HUES64 (cell line): ENCODE data around the gene ZNF445.
"Not testable (repeated sequence)": the region's sequence is repeated elsewhere in the genome, so short reads cannot be mapped to it uniquely, and the experiment has no call there.

ENCODE experiments used
- H3K27ac ChIP-seq: 2 replicates; pipeline ENCODE4 v1.7.0; 2013; ENCODE audit warnings: low read depth, low read length, inconsistent platforms
- H3K27me3 ChIP-seq: 2 replicates; pipeline ENCODE4 v1.6.1; 2013; ENCODE audit warnings: mild to moderate bottlenecking, low read length; ENCODE audit not compliant: insufficient read depth
- H3K36me3 ChIP-seq: 2 replicates; pipeline ENCODE4 v1.6.1; 2013; ENCODE audit warnings: mild to moderate bottlenecking, low read length; ENCODE audit not compliant: insufficient read depth
- H3K4me1 ChIP-seq: 2 replicates; pipeline ENCODE4 v1.6.1; 2013; ENCODE audit warnings: mild to moderate bottlenecking, low read length, moderate library complexity; ENCODE audit not compliant: insufficient read depth
- H3K4me3 ChIP-seq: 2 replicates; pipeline ENCODE4 v1.5.1; 2013; ENCODE audit warnings: mild to moderate bottlenecking, low read length, moderate library complexity
- H3K9ac ChIP-seq: 2 replicates; pipeline ENCODE4 v1.6.1; 2013; ENCODE audit warnings: mild to moderate bottlenecking, low read depth, low read length
- H3K9me3 ChIP-seq: 2 replicates; pipeline ENCODE4 v1.6.1; 2013; ENCODE audit warnings: low read depth, low read length; ENCODE audit not compliant: insufficient read depth
- WGBS: fragments of 150-250, 120-280 bp; methylation state at CpG from one replicate; pipeline ENCODE4 v1.1.7; 2013; ENCODE audit warnings: missing lambda C conversion rate; 5-methylcytosine and 5-hydroxymethylcytosine counted together

ZNF445 gene

DNA sequence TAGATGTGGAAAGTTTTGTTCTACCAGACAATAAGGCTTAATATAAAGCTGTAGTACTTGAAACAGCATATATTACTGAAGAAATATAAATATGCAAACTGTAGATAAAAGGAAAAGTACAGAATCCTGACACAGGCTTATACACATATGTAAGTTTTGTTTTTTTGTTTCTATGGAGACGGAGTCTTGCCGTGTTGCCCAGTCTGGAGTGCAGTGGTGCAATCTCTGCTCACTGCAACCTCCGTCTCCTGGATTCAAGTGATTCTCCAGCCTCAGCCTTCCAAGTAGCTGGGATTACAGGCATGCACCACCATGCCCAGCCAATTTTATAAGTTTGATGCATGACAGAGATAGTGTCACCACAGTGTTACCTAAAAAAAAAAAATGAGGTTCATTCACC, 29.1 kb upstream of the ZNF445 start:
- Histone ChIP-seq H3K36me3 (peaks cover 10% of the 10 kb centered on the region), H3K9ac (no peak overlapping the region), H3K9me3 (peaks cover 2% of the 10 kb centered on the region; the same call in 1 of the 2 replicates), H3K4me1 (peaks cover 8% of the 10 kb centered on the region; the same call in 1 of the 2 replicates), H3K4me3 (no peak overlapping the region), H3K27ac (no peak overlapping the region), H3K27me3 (no peaks in the 10 kb centered on the region)
- 96% methylated on average over 3 of the region's 3 CpGs for WGBS

GRCh38 chr3:44504566-44504965, 27.1 kb upstream of the ZNF445 start:
- Histone ChIP-seq H3K4me1 (0 out of 2 replicates have a peak, but pooled peaks cover 4% of the 10 kb centered on the region), H3K4me3 (no peak overlapping the region), H3K27ac (no peak overlapping the region), H3K27me3 (no peaks in the 10 kb centered on the region), H3K36me3 (peaks cover 30% of the 10 kb centered on the region), H3K9ac (no peak overlapping the region), H3K9me3 (peaks cover 19% of the 10 kb centered on the region)
- WGBS = 93% methylated on average over 1 of the region's 1 CpG

GRCh38 chr3:44503178-44503577, 25.7 kb upstream of the ZNF445 start:
- H3K9me3 ChIP-seq = peaks cover 33% of the 10 kb centered on the region
- H3K36me3 ChIP-seq = peaks cover 44% of the 10 kb centered on the region
- H3K27ac ChIP-seq, H3K9ac ChIP-seq, H3K4me3 ChIP-seq, H3K27me3 ChIP-seq, H3K4me1 ChIP-seq: not testable (repeated sequence)
- 96% methylated on average over 2 of the region's 2 CpGs for WGBS

DNA sequence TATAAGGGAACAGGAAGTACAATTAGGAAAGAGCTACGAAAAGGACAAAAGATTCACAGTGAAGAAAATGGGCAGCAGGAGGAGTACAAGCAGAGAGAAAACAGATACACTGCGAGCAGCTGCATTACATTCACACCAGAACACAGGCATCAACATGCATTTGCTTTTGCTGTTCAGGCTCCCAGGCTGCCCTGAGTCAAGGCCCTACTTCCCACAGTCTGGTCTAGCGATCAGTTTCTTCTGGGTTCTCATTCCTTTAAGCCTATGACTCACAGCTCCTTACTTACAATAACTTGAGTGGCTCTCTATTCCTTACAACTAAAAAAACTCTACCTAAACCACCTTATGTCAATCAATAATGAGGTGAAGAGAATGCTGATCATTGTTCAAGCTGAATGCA, 24.5 kb upstream of the ZNF445 start:
- Histone ChIP-seq H3K4me3 (no peak overlapping the region), H3K27me3 (no peaks in the 10 kb centered on the region), H3K36me3 (peaks cover 49% of the 10 kb centered on the region), H3K9me3 (peaks cover 37% of the 10 kb centered on the region), H3K27ac (no peak overlapping the region), H3K4me1 (no peaks in the 10 kb centered on the region), H3K9ac (no peak overlapping the region)
- 93% methylated on average over 3 of the region's 3 CpGs for WGBS

- not testable (repeated sequence) for H3K9ac ChIP-seq, H3K4me1 ChIP-seq, H3K4me3 ChIP-seq, H3K27ac ChIP-seq, H3K27me3 ChIP-seq
- Histone ChIP-seq H3K36me3 (peaks cover 53% of the 10 kb centered on the region), H3K9me3 (peaks cover 37% of the 10 kb centered on the region)
- WGBS = 96% methylated on average over 3 of the region's 4 CpGs
Observed at GRCh38 chr3:44499899-44500168, 22.4 kb upstream of the ZNF445 start.

DNA sequence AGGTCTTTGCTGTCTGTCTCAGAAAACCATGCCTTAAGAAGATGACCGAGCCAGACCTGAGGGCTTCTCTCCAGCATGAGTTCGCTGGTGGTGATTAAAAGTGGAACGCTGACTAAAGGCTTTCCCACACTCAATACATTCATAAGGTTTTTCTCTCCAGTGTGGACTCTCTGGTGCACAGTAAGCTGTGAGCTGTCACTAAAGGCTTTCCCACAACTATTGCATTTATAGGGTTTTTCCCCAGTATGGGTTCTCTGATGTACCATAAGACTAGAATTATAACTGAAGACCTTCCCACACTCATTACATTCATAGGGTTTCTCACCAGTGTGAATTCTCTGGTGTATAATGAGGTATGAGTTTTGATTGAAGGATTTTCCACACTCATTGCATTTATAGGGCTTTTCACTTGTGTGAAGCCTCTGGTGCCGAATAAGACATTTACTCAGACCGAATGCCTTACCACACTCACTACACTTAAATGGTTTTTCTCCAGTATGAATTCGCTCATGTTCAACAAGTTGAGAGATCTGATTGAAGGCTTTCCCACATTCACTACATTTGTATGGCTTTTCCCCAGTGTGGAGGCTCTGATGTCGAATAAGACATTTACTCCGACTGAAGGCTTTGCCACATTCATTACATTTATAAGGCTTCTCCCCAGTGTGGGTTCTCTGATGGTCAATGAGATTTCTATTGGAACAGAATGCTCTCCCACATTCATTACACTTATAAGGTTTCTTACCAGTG, 21.9 kb upstream of the ZNF445 start:
- no peak overlapping the region for H3K9ac ChIP-seq
- H3K9me3 ChIP-seq = peaks cover 37% of the 10 kb centered on the region
- H3K36me3 ChIP-seq = peaks cover 53% of the 10 kb centered on the region
- no peaks in the 10 kb centered on the region for H3K4me1 ChIP-seq
- no peaks in the 10 kb centered on the region for H3K27me3 ChIP-seq
- no peak overlapping the region for H3K27ac ChIP-seq
- H3K4me3 ChIP-seq = no peak overlapping the region
- over 99% methylated on average over 8 of the region's 8 CpGs for WGBS

GRCh38 chr3:44495636-44496415, 18.4 kb upstream of the ZNF445 start:
- Histone ChIP-seq H3K9ac (no peak overlapping the region), H3K4me3 (no peak overlapping the region), H3K4me1 (no peaks in the 10 kb centered on the region), H3K36me3 (peaks cover 40% of the 10 kb centered on the region), H3K27me3 (no peaks in the 10 kb centered on the region), H3K9me3 (peaks cover 28% of the 10 kb centered on the region), H3K27ac (no peak overlapping the region)
- WGBS = 96% methylated on average over 6 of the region's 6 CpGs

DNA sequence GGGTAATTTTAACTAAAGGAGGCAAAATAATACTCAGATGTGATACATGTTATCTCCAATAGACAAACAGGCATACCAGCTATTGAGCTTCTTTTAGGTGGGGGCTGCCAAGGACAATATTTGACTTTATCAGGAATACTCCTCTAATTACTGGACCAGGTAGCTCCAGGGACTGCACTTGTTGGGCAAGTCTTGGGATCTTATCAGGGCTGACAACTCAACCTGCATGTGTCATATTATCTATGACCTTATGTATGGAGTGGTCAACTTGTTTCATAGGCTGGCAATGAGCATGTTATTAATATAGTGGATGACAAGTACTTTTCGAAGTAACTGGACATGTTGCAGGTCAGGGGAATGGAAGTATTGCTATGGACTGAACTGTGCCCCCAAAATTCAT, 15.0 kb upstream of the ZNF445 start:
- no peaks in the 10 kb centered on the region for H3K4me1 ChIP-seq
- H3K9ac ChIP-seq = no peak overlapping the region
- no peak overlapping the region for H3K4me3 ChIP-seq
- H3K36me3 ChIP-seq = peaks cover 14% of the 10 kb centered on the region; the same call in 1 of the 2 replicates
- H3K27ac ChIP-seq = no peak overlapping the region
- 93% methylated on average over 1 of the region's 1 CpG for WGBS
- H3K27me3 ChIP-seq = no peaks in the 10 kb centered on the region
- H3K9me3 ChIP-seq = peaks cover 6% of the 10 kb centered on the region; the same call in 1 of the 2 replicates

DNA sequence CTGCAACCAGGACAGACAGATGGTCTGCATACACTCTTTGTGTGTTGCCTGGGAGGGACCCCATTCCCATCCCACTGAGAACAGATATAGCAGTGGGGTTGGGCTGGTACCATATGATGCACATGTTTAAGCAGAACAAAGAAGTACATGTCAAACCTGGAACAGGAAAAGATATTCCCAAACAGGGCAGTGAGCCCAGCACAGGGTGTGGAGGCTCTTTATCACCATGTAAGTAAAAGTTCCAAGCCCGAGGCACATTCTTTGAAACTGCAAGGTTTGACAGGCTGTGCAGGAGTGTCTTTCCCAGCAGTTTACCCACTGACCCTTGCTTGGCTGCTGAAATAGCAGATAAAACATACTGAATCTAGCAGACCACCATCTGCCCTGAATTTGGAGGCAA, 5.3 kb upstream of the ZNF445 start:
- H3K9ac ChIP-seq = no peak overlapping the region
- H3K27me3 ChIP-seq = no peaks in the 10 kb centered on the region
- H3K9me3 ChIP-seq = no peaks in the 10 kb centered on the region
- H3K27ac ChIP-seq = no peak overlapping the region
- 0 out of 2 replicates have a peak, but pooled peaks cover 4% of the 10 kb centered on the region for H3K4me1 ChIP-seq
- H3K4me3 ChIP-seq = no peak overlapping the region
- H3K36me3 ChIP-seq = no peaks in the 10 kb centered on the region
- WGBS = 91% methylated on average over 1 of the region's 1 CpG

- no peak overlapping the region for H3K9ac ChIP-seq
- H3K36me3 ChIP-seq = no peaks in the 10 kb centered on the region
- H3K4me1 ChIP-seq = 0 out of 2 replicates have a peak, but pooled peaks cover 4% of the 10 kb centered on the region
- no peaks in the 10 kb centered on the region for H3K27me3 ChIP-seq
- no peak overlapping the region for H3K4me3 ChIP-seq
- WGBS = 90% methylated on average over 2 of the region's 2 CpGs
- no peaks in the 10 kb centered on the region for H3K9me3 ChIP-seq
- H3K27ac ChIP-seq = no peak overlapping the region
Observed at GRCh38 chr3:44478606-44479094, 1.2 kb upstream of the ZNF445 start.

GRCh38 chr3:44478055-44478468, 592 bp upstream of the ZNF445 start:
- Histone ChIP-seq H3K27me3 (no peaks in the 10 kb centered on the region), H3K27ac (no peak overlapping the region), H3K4me3 (peak overlapping the region; percentile 94), H3K36me3 (no peaks in the 10 kb centered on the region), H3K4me1 (0 out of 2 replicates have a peak, but pooled peaks cover 4% of the 10 kb centered on the region), H3K9ac (peak overlapping the region; percentile 78), H3K9me3 (no peaks in the 10 kb centered on the region)
- WGBS = 87% methylated on average over 4 of the region's 4 CpGs
